ENCODE data around the gene PPA2. TPM values are rescaled to one million over a fixed set of nuclear protein-coding genes. Genes with fewer than 3 reads are reported as not detected.
A peak's percentile ranks its signal among the peaks of the same experiment; 100 is the strongest.

The PPA2 gene
- total RNA-seq, 1 experiment from 2014 or later, result 108 TPM

- no peaks in the 10 kb centered on the region for H3K79me2 ChIP-seq (ENCODE audit: low read length)
- H3K27ac ChIP-seq (ENCODE audit: low read length), result no peak overlapping the region
- no peaks in the 10 kb centered on the region for H4K20me1 ChIP-seq (ENCODE audit: low read length)
- H3K9me2 ChIP-seq (replicated peaks; ENCODE audit: low read length), result no peaks in the 10 kb centered on the region
- H3K4me1 ChIP-seq (ENCODE audit: insufficient read depth, low read length), result peaks cover 26% of the 10 kb centered on the region
- no peaks in the 10 kb centered on the region for H3F3A ChIP-seq (ENCODE audit: low read length, unreplicated experiment)
- H3K9me3 ChIP-seq (ENCODE audit: low read length), result no peaks in the 10 kb centered on the region
- H3K36me3 ChIP-seq (ENCODE audit: low read depth, low read length), result no peaks in the 10 kb centered on the region; the same call in 1 of the 2 replicates
- H2AFZ ChIP-seq (ENCODE audit: low read length), result no peak overlapping the region
- BruUV-seq (replicated peaks), result no TSS peak
- no peak overlapping the region for H3K4me3 ChIP-seq (ENCODE audit: low read length)
- POLR2A ChIA-PET (ENCODE audit: unreplicated experiment), result no interaction called here
- no peak overlapping the region for H3K9ac ChIP-seq (ENCODE audit: low read length)
- no peak overlapping the region for H3K4me2 ChIP-seq (ENCODE audit: low read length)
- no peak for ATAC-seq
- H3K27me3 ChIP-seq (ENCODE audit: low read length), result no peaks in the 10 kb centered on the region
- CTCF ChIA-PET, result no interaction called here
- intact Hi-C loops (cut with micrococcal nuclease), result no loop called here
- TF ChIP-seq EZH2phosphoT487 (IDR thresholded peaks at IDR 0.05; ENCODE audit: borderline replicate concordance, low read length) (no peak), EZH2 (IDR thresholded peaks at IDR 0.05; ENCODE audit: low read length, unreplicated experiment) (no peak)
- TF ChIP-seq, protein P1, sequence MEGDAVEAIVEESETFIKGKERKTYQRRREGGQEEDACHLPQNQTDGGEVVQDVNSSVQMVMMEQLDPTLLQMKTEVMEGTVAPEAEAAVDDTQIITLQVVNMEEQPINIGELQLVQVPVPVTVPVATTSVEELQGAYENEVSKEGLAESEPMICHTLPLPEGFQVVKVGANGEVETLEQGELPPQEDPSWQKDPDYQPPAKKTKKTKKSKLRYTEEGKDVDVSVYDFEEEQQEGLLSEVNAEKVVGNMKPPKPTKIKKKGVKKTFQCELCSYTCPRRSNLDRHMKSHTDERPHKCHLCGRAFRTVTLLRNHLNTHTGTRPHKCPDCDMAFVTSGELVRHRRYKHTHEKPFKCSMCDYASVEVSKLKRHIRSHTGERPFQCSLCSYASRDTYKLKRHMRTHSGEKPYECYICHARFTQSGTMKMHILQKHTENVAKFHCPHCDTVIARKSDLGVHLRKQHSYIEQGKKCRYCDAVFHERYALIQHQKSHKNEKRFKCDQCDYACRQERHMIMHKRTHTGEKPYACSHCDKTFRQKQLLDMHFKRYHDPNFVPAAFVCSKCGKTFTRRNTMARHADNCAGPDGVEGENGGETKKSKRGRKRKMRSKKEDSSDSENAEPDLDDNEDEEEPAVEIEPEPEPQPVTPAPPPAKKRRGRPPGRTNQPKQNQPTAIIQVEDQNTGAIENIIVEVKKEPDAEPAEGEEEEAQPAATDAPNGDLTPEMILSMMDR (conservative IDR thresholded peaks at IDR 0.05; ENCODE audit: low read depth, low read length), result no peak
- no peak for DNase-seq
Observed at GRCh38 chr4:105400901-105401677, 72.8 kb downstream of the PPA2 start.

- ATAC-seq, result peak; percentile 99
- Histone ChIP-seq H3K9me2 (replicated peaks; ENCODE audit: low read length) (no peaks in the 10 kb centered on the region), H3K27ac (ENCODE audit: low read length) (peak overlapping the region; percentile 13), H2AFZ (ENCODE audit: low read length) (no peak overlapping the region), H3K4me2 (ENCODE audit: low read length) (0 out of 2 replicates have a peak overlapping the region, but pooled peaks have one; percentile 23), H3K36me3 (ENCODE audit: low read depth, low read length) (no peaks in the 10 kb centered on the region; the same call in 1 of the 2 replicates), H4K20me1 (ENCODE audit: low read length) (no peaks in the 10 kb centered on the region), H3K79me2 (ENCODE audit: low read length) (no peaks in the 10 kb centered on the region), H3K4me1 (ENCODE audit: insufficient read depth, low read length) (peaks cover 26% of the 10 kb centered on the region), H3K9me3 (ENCODE audit: low read length) (no peaks in the 10 kb centered on the region), H3K4me3 (ENCODE audit: low read length) (no peak overlapping the region), H3F3A (ENCODE audit: low read length, unreplicated experiment) (no peaks in the 10 kb centered on the region), H3K9ac (ENCODE audit: low read length) (no peak overlapping the region), H3K27me3 (ENCODE audit: low read length) (no peaks in the 10 kb centered on the region)
- DNase-seq, result peak; percentile 78
- TF ChIP-seq, protein P1 (conservative IDR thresholded peaks at IDR 0.05; ENCODE audit: low read depth, low read length), result no peak
- TF ChIP-seq EZH2phosphoT487 (IDR thresholded peaks at IDR 0.05; ENCODE audit: borderline replicate concordance, low read length), result no peak
- TF ChIP-seq EZH2 (IDR thresholded peaks at IDR 0.05; ENCODE audit: low read length, unreplicated experiment), result no peak
- TSS peak; percentile 18 for BruUV-seq (replicated peaks)
- ChIA-PET POLR2A (ENCODE audit: unreplicated experiment) (no interaction called here), CTCF (no interaction called here)
- intact Hi-C loops (cut with micrococcal nuclease), result loop anchor here (10.0 kb wide), 1 partner anchor 255 kb away; the partner anchor contains the start of gene TET2
Observed at GRCh38 chr4:105399532-105400161, 74.2 kb downstream of the PPA2 start.
